HT1080 (cell line): Measurements from ENCODE around the gene MARVELD1. TPM values are rescaled to one million over a fixed set of nuclear protein-coding genes. Genes with fewer than 3 reads are reported as not detected.

ENCODE experiments used
- total RNA-seq: library from RNA; depleted of rRNA; stranded (reverse); fragments of >200 nt; shearing (Covaris generic); gene quantifications from 2 replicates; pipeline ENCODE4 v1.2.3, GENCODE V29; 2014; rRNA removed

MARVELD1 gene
- total RNA-seq, 1 experiment from 2014 or later = 48.1 TPM

Other genes with a start within 250 kb of the MARVELD1 start
- gene MMS19, start 215.3 kb upstream of the MARVELD1 start, total RNA-seq = 129 and 152 TPM in 2 replicates
- 42.1 and 53.0 TPM in 2 replicates for gene UBTD1, start 214.8 kb upstream of the MARVELD1 start, total RNA-seq
- gene ANKRD2, start 141.0 kb upstream of the MARVELD1 start, total RNA-seq = not detected in 2 replicates
- 0.53 TPM in 1 of 2 replicates, not detected in the other for gene HOGA1, start 129.3 kb upstream of the MARVELD1 start, total RNA-seq
- gene C10orf62, start 124.0 kb upstream of the MARVELD1 start, total RNA-seq = not detected in 2 replicates
- 1.9 and 3.6 TPM in 2 replicates for gene MORN4, start 80.2 kb upstream of the MARVELD1 start, total RNA-seq
- 19.8 and 20.5 TPM in 2 replicates for gene PI4K2A, start 73.1 kb upstream of the MARVELD1 start, total RNA-seq
- gene AVPI1, start 26.5 kb upstream of the MARVELD1 start, total RNA-seq = 27.4 and 34.9 TPM in 2 replicates
- gene ZFYVE27, start 23.4 kb downstream of the MARVELD1 start, total RNA-seq = 19.4 and 20.9 TPM in 2 replicates
- not detected in 2 replicates for gene SFRP5, start 58.3 kb downstream of the MARVELD1 start, total RNA-seq
- 0.33 and 0.39 TPM in 2 replicates for gene GOLGA7B, start 136.1 kb downstream of the MARVELD1 start, total RNA-seq